Vagina (tissue), 2 donors: Measurements from ENCODE around the gene ONECUT2.

Experiments
- CTCF ChIP-seq, 3 experiments: fragments of 450-650 bp in 2 of 3; fragments of 200-600 bp in 1 of 3; sonication (generic) in 1 of 3; IDR thresholded peaks; one replicate each; pipeline ENCODE4 v1.5.1; 2017 to 2019; ENCODE audit warnings: antibody characterized with exemption in 3 of 3, mild to moderate bottlenecking in 2 of 3, moderate library complexity in 2 of 3
- POLR2A ChIP-seq, 2 donors: fragments of 450-650 bp; IDR thresholded peaks; one replicate each; pipeline ENCODE4 v1.6.1; 2017; ENCODE audit warnings: antibody characterized with exemption in 2 of 2, mild to moderate bottlenecking in 2 of 2, moderate library complexity in 2 of 2
- POLR2AphosphoS5 ChIP-seq, 2 donors: sonication (generic); formaldehyde crosslinking; IDR thresholded peaks; one replicate each; pipeline ENCODE4 v1.9.0; 2017; ENCODE audit warnings: antibody characterized with exemption in 2 of 2, mild to moderate bottlenecking in 2 of 2, low read depth in 1 of 2; ENCODE audit not compliant: insufficient read depth in 1 of 2

- TF ChIP-seq CTCF (IDR thresholded peaks at IDR 0.05) (no peak), POLR2A (IDR thresholded peaks at IDR 0.05) (no peak), POLR2AphosphoS5 (IDR thresholded peaks at IDR 0.05; ENCODE audit: insufficient read depth in 1 of 2, low read depth in 1 of 2) (no peak)
Measured at GRCh38 chr18:57437402-57437765, 2.2 kb downstream of the ONECUT2 start.
